H1 (cell line): Measurements from ENCODE around the gene TOMM7. TPM values are rescaled to one million over a fixed set of nuclear protein-coding genes. Genes with fewer than 3 reads are reported as not detected.
A peak's percentile ranks its signal among the peaks of the same experiment; 100 is the strongest.

Source experiments
- E2F6 ChIP-seq: IDR thresholded peaks from 2 replicates; pipeline ENCODE4 v1.6.1; 2012; ENCODE audit warnings: inconsistent platforms
- GABPA ChIP-seq: IDR thresholded peaks from 2 replicates; pipeline ENCODE4 v1.6.1; 2011; ENCODE audit warnings: mild to moderate bottlenecking, low read length, moderate library complexity, borderline replicate concordance; ENCODE audit not compliant: insufficient read depth
- KDM1A ChIP-seq: fragments of 200-600, 300-600 bp; sonication (generic); IDR thresholded peaks from 2 replicates; pipeline ENCODE4 v1.7.1; 2016; ENCODE audit warnings: mild to moderate bottlenecking, low read length, borderline replicate concordance
- RAD21 ChIP-seq, 2 experiments: IDR thresholded peaks in 1 of 2; conservative IDR thresholded peaks in 1 of 2; 2 replicates each; pipeline ENCODE4 v1.6.1; 2011; ENCODE audit warnings: low read depth in 2 of 2, low read length in 2 of 2, improper control_type of control experiment in 1 of 2, inconsistent platforms in 1 of 2, mild to moderate bottlenecking in 1 of 2, moderate library complexity in 1 of 2
- SAP30 ChIP-seq: fragments of 300-600 bp; sonication (generic); IDR thresholded peaks from 2 replicates; pipeline ENCODE4 v1.7.1; 2012; ENCODE audit warnings: low read length, moderate library complexity, mild to moderate bottlenecking, inconsistent platforms; ENCODE audit not compliant: insufficient read depth, insufficient replicate concordance
- polyA plus RNA-seq, 7 experiments: library from polyadenylated mRNA; depleted of rRNA in 3 of 7; stranded (reverse) in 5 of 7; unstranded in 2 of 7; fragments of >200 nt in 5 of 7; fragments of 200-250 nt in 2 of 7; gene quantifications; 1 replicate in 5 of 7; 2 replicates in 1 of 7; 4 replicates in 1 of 7; pipeline versions ENCODE4 v1.2.1 to v1.2.3, GENCODE V29; 2011 to 2013; ENCODE audit warnings: missing spikeins in 2 of 7, mixed read lengths in 2 of 7
- small RNA-seq: library from polyadenylated mRNA; stranded (forward); fragments of <200 nt; extraction: miRNeasy Mini kit (QIAGEN cat#:217004); gene quantifications from one replicate; pipeline ENCODE3, GENCODE V24; 2013; ENCODE audit not compliant: insufficient read depth
- total RNA-seq: library from RNA; stranded (reverse); fragmentation: NEBNext Ultra II Directional; extraction: Animal tissue kit (Norgen Biotek cat#: 25700); gene quantifications from 2 replicates; pipeline ENCODE4 v1.2.1, GENCODE V29; 2021
- TF ChIP-seq, protein P1 (sequence below), 3 experiments: IDR thresholded peaks; 1 replicate in 2 of 3; 2 replicates in 1 of 3; pipeline versions ENCODE4 v1.5.1 to v1.6.1; 2011; ENCODE audit warnings: low read length in 3 of 3, mild to moderate bottlenecking in 3 of 3, inconsistent platforms in 2 of 3, low read depth in 1 of 3, moderate library complexity in 1 of 3; ENCODE audit not compliant: insufficient read depth in 1 of 3; ENCODE audit errors: control extremely low read depth in 1 of 3
- TF ChIP-seq, protein P2 (sequence below): IDR thresholded peaks from 2 replicates; pipeline ENCODE4 v1.6.1; 2011; ENCODE audit warnings: low read length, improper control_type of control experiment

The TOMM7 gene
- total and polyA plus RNA-seq, 2 of the 8 experiments (the other 6 are each of a cell fraction or from before 2014, with no cell fraction given): 389 to 508 TPM

DNA sequence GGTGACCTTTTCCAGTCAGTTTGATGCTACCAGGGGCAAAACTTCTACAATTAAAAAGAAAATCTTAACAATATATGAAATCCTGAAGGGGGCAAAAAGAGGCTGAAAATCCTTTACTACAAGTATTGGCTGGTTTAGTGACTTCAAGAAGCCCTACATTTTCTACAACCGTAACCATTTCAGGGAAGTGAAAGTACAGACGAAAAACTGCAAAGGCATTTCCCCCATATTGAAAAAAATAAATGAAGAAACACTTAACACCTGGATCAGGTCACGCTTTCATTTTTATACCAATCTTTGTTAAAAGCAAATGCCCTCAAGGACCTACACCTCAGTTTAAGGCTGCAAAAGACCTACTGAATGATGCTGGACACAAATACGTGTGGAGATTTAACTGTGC is 57.0 kb downstream of the TOMM7 start (continued):
- TF ChIP-seq RAD21 (IDR thresholded peaks at IDR 0.05 in 1 of 2, conservative IDR thresholded peaks at IDR 0.05 in 1 of 2; ENCODE audit: low read depth in 2 of 2, low read length in 2 of 2) (no peak), KDM1A (no peak), GABPA (no peak), SAP30 (no peak), E2F6 (no peak)
- TF ChIP-seq, protein P1, sequence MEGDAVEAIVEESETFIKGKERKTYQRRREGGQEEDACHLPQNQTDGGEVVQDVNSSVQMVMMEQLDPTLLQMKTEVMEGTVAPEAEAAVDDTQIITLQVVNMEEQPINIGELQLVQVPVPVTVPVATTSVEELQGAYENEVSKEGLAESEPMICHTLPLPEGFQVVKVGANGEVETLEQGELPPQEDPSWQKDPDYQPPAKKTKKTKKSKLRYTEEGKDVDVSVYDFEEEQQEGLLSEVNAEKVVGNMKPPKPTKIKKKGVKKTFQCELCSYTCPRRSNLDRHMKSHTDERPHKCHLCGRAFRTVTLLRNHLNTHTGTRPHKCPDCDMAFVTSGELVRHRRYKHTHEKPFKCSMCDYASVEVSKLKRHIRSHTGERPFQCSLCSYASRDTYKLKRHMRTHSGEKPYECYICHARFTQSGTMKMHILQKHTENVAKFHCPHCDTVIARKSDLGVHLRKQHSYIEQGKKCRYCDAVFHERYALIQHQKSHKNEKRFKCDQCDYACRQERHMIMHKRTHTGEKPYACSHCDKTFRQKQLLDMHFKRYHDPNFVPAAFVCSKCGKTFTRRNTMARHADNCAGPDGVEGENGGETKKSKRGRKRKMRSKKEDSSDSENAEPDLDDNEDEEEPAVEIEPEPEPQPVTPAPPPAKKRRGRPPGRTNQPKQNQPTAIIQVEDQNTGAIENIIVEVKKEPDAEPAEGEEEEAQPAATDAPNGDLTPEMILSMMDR (IDR thresholded peaks at IDR 0.05; ENCODE audit: control extremely low read depth in 1 of 3, insufficient read depth in 1 of 3, low read depth in 1 of 3, low read length in 3 of 3): no peak
- TF ChIP-seq, protein P2, sequence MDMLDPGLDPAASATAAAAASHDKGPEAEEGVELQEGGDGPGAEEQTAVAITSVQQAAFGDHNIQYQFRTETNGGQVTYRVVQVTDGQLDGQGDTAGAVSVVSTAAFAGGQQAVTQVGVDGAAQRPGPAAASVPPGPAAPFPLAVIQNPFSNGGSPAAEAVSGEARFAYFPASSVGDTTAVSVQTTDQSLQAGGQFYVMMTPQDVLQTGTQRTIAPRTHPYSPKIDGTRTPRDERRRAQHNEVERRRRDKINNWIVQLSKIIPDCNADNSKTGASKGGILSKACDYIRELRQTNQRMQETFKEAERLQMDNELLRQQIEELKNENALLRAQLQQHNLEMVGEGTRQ: no peak
- TF ChIP-seq, all 59 proteins: peak for 0

Small RNA genes within 50 kb of the gene (small RNA-seq; reads per million reads assigned to genes)
- 7,475 reads per million, percentile 100 among the genes with 10 or more reads in this experiment for gene SNORD93

Other genes starting within 250 kb of the TOMM7 start
- gene IL6, start 95.6 kb downstream of the TOMM7 start, total RNA-seq: 0.41 and 0.73 TPM in 2 replicates
- gene IL6, start 95.6 kb downstream of the TOMM7 start, polyA plus RNA-seq (2011; rRNA removed): 0.12 and 0.27 TPM in 2 replicates
- 142 and 147 TPM in 2 replicates for gene HYCC1, start 191.3 kb upstream of the TOMM7 start, total RNA-seq
- 20.2 and 23.8 TPM in 2 replicates for gene HYCC1, start 191.3 kb upstream of the TOMM7 start, polyA plus RNA-seq (2011; rRNA removed)